ENCODE data around the gene KCNA10. TPM values are rescaled to one million over a fixed set of nuclear protein-coding genes. Genes with fewer than 3 reads are reported as not detected.

The KCNA10 gene
- total RNA-seq, 8 experiments from 2014 or later, result 0.08 to 0.43 (median 0.21) TPM; not detected in 4

DNA sequence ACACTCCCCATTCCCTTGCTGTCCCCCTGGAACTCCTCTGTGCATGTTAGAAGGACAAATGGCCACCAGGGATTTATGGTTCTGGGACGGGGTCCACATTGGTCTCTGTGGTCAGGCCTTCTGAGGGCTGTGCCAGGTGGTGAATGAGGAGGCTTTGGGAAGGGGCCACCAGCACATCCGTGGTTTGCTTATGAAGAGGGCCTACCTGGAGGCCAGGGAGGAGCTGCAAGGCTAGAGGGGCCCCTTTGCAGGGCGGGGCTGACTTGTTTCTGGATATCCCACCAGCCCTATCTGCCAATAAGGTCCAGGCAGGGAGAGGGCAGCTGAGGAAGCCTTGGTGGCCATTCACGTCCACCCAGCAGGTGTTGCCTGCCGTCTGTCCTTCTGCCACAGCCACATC is 24.9 kb downstream of the KCNA10 start:
- Histone ChIP-seq H3K4me3 (no peak overlapping the region), H3K27ac (no peak overlapping the region), H3K4me1 (replicated peaks in 1 of 2) (peaks cover 23 to 28% of the 10 kb centered on the region in 2 donors)
- no peak for ATAC-seq (replicated peaks in 6 of 8)
- WGBS, 10 experiments, result 17 to 100% (median 77%) methylated on average over 1 to 2 of the region's 5 CpGs; no CpG with 5 or more reads in 3 of the 10 experiments
- in situ Hi-C loops (cut with MboI; ENCODE audit: low pct_unique_long_range_greater_than_20kb in 2 of 9, low sequenced_read_pairs in 9 of 9, unreplicated experiment in 9 of 9), result loop anchor here in 1 of 9 experiments (10.0 kb wide), 1 partner anchor 289 kb away; no protein-coding TSS in a partner anchor

DNA sequence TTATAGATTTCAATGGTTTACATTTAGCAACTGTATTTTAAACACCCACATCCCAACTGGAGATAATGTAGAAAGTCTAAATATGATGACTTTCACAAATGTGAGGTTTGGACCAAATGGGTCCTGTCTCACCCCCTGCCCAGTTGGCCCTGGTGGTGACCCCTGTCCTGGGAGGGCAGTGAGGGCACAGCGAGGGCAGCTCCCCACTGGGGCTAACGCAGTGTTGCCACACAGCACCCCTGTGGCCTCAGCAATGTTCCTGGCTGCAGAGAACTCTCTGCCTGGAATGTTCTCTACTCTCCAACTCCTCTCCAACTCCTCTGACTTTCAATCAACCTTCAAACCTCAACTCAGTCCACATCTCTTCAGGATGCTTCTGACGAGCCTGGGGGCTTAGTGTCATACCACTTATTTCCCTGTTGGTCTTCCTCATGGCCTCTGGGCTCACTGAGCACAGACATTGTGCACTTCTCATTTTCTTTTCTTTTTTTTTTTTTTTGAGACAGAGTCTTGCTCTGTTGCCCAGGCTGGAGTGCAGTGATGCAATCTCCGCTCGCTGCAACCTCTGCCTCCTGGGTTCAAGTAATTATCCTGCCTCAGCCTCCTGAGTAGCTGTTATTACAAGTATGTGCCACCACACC is 25.8 kb downstream of the KCNA10 start:
- whole genome bisulfite sequencing, 10 experiments, result 73 to 100% (median 90%) methylated on average over 1 to 5 of the region's 5 CpGs; no CpG with 5 or more reads in 3 of the 10 experiments
- no peak overlapping the region for H3K4me3 ChIP-seq
- H3K27ac ChIP-seq, result no peak overlapping the region
- ATAC-seq (replicated peaks in 6 of 8), result no peak
- H3K4me1 ChIP-seq (replicated peaks in 1 of 2), result peaks cover 23 to 28% of the 10 kb centered on the region in 2 donors
- in situ Hi-C loops (cut with MboI; ENCODE audit: low pct_unique_long_range_greater_than_20kb in 2 of 9, low sequenced_read_pairs in 9 of 9, unreplicated experiment in 9 of 9), result loop anchor here in 1 of 9 experiments (10.0 kb wide), 1 partner anchor 288 kb away; no protein-coding TSS in a partner anchor

DNA sequence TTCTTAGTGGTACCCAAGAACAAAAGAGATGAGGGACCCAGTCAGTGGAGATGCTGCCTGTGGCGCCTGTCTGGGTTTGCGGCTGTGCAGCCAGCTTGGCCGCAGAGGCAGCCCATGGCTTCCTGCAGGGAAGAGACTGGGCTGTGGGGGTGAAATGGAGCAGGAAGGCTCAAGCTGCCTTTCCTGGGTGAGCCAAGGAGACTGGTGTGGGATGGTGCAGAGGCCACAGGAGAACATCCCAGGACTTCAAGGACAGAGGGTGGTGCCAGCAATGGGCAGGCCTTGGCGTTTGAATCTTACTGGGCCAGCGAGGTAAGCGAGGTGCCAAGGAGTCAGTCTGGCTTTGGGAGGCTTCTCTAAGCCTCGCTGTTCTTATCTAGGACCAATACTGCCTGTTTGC is 26.4 kb downstream of the KCNA10 start:
- 60 to 100% (median 97%) methylated on average over 1 to 4 of the region's 7 CpGs; no CpG with 5 or more reads in 3 of the 10 experiments for WGBS, 10 experiments
- no peak for ATAC-seq (replicated peaks in 6 of 8)
- no peak overlapping the region for H3K27ac ChIP-seq
- H3K4me1 ChIP-seq (replicated peaks in 1 of 2), result peaks cover 18 to 22% of the 10 kb centered on the region in 2 donors
- in situ Hi-C loops (cut with MboI; ENCODE audit: low pct_unique_long_range_greater_than_20kb in 2 of 9, low sequenced_read_pairs in 9 of 9, unreplicated experiment in 9 of 9), result loop anchor here in 1 of 9 experiments (10.0 kb wide), 1 partner anchor 288 kb away; no protein-coding TSS in a partner anchor
- no peak overlapping the region for H3K4me3 ChIP-seq

DNA sequence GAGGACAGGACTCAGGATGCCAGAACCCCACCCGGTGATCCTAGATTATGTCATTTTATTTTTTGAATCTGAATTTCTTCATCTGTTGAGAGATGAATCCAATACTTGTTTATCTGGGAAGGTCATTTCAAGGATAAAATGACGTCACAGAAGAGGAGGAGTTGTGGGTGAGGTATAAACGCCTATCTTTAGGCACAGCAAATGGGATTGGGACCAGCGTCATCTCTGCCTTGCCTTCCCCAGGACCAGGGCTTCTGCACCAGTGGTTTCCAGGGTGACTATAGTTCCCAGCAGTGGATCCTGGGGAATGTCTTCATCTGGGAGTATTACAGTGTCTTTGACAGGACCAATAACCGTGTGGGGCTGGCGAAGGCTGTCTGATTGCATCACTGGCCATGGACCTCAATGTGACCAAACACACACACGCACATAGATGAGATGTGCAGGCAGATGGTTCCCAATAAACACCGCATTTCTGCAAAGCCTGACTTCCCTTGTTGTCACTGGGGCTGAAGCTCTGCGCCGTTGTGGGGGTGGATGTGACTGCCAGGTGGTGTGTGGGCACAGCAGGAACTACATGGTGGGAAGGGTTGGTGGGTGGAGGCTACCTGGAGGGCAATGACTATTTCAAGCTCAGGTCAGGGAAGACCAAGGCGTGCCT is 28.1 kb downstream of the KCNA10 start:
- in situ Hi-C loops (cut with MboI; ENCODE audit: low pct_unique_long_range_greater_than_20kb in 2 of 9, low sequenced_read_pairs in 9 of 9, unreplicated experiment in 9 of 9), result loop anchor here in 1 of 9 experiments (10.0 kb wide), 1 partner anchor 286 kb away; no protein-coding TSS in a partner anchor
- no peak for ATAC-seq (replicated peaks in 6 of 8)
- H3K4me1 ChIP-seq (replicated peaks in 1 of 2), result peaks cover 18 to 19% of the 10 kb centered on the region in 2 donors
- H3K4me3 ChIP-seq, result no peak overlapping the region
- 33 to 100% (median 67%) methylated on average over 1 to 11 of the region's 11 CpGs; no CpG with 5 or more reads in 1 of the 10 experiments for WGBS, 10 experiments
- no peak overlapping the region for H3K27ac ChIP-seq

DNA sequence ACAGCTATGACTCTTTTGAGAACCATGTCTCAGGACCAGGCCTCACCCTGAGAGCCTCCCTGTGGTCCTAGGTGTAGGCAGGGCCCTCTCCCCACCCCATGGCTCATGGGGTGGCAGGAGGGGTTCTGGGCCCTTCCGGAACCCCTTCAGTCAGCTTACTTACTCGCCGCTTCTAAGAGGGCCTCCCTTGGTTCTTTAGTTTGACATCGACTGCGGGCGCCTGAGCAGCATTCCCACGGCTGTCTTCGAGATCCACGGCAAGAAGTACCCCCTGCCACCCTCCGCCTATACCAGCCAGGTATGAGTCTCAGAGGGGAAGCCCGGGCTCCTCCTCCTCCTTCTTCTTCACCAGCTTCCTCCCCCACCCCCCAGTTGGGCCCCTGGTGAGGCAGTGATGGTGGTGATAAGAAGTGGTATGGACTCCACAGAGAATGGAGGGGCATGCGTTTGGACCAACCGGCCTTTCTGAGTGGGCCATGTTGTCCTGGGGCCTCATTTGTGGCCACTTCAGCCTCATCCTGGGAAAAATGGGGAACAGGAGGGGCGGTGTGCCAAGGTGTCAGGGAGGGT is 28.9 kb downstream of the KCNA10 start:
- Histone ChIP-seq H3K4me1 (replicated peaks in 1 of 2) (peaks cover 9 to 11% of the 10 kb centered on the region in 2 donors), H3K4me3 (no peak overlapping the region), H3K27ac (no peak overlapping the region)
- in situ Hi-C loops (cut with MboI; ENCODE audit: low pct_unique_long_range_greater_than_20kb in 2 of 9, low sequenced_read_pairs in 9 of 9, unreplicated experiment in 9 of 9), result loop anchor here in 1 of 9 experiments (10.0 kb wide), 1 partner anchor 285 kb away; no protein-coding TSS in a partner anchor
- no peak for ATAC-seq (replicated peaks in 6 of 8)
- WGBS, 10 experiments, result 92 to 100% (median 100%) methylated on average over 1 to 9 of the region's 14 CpGs; no CpG with 5 or more reads in 5 of the 10 experiments

DNA sequence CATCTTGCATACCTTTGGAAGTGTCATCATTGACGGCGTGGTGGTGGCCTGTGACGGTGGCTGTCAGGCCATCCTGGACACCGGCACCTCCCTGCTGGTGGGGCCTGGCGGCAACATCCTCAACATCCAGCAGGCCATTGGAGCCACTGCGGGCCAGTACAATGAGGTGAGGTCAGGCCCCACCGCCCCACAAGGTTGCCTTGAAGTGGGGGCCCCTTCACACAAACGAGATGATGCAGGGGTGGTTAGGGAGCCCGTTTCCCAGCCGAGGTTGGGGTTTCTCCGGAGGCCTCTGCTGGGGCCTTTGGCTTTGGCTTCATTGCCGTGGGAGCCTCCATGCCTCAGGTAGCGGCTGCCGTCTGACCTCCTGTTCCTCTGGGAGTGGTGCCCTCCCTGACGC is 29.6 kb downstream of the KCNA10 start:
- in situ Hi-C loops (cut with MboI; ENCODE audit: low pct_unique_long_range_greater_than_20kb in 2 of 9, low sequenced_read_pairs in 9 of 9, unreplicated experiment in 9 of 9), result no loop called here
- Histone ChIP-seq H3K4me3 (no peak overlapping the region), H3K27ac (no peak overlapping the region), H3K4me1 (replicated peaks in 1 of 2) (peaks cover 3 to 6% of the 10 kb centered on the region in 2 donors)
- ATAC-seq (replicated peaks in 6 of 8), result no peak
- WGBS, 10 experiments, result 87 to 93% methylated on average over 5 to 13 of the region's 15 CpGs; no CpG with 5 or more reads in 8 of the 10 experiments

DNA sequence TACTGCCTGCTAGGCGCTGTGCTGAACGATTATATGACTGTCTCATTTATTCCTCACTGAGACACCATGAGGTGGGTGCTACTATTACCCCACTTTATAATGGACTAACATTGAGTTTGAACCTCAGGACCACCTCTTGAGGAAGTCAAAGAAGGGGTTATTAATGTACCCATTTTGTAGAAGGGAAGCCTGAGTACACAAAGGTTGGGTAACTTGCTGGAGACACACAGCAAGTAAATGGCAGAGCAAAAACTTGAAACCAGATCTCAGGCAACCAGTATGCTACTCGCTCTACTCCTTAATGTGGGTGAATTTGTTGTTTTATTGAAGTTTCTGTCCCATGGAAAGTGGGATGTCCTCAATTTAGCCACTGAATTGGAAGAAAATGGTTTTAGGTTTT is 30.1 kb downstream of the KCNA10 start:
- no peak overlapping the region for H3K27ac ChIP-seq
- no peak for ATAC-seq (replicated peaks in 6 of 8)
- peaks cover 0 to under 1% of the 10 kb centered on the region in 2 donors for H3K4me1 ChIP-seq (replicated peaks in 1 of 2)
- in situ Hi-C loops (cut with MboI; ENCODE audit: low pct_unique_long_range_greater_than_20kb in 2 of 9, low sequenced_read_pairs in 9 of 9, unreplicated experiment in 9 of 9), result no loop called here
- no peak overlapping the region for H3K4me3 ChIP-seq
- WGBS, 10 experiments, result 43 to 67% (median 53%) methylated on average over 2 to 3 of the region's 3 CpGs; no CpG with 5 or more reads in 4 of the 10 experiments

DNA sequence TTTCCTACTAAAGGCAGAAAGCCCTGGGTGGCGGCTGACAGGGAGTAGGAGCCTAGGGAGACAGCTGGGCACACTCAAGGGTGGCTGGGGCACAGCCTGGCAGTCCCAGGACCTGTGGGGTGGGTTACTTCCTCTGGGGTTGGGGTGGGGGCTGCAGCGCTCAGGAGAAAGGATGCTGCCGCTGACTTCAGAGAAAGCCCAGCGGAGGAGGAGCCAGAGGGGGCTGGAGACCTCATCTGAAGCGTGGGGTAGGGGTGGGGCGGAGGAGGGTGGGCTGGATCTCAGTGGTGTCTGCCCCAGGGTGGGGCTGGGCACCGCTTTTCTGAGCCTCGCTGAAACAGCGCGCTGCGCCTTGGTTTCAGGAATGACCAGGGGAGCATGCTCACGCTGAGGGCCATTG is 30.8 kb downstream of the KCNA10 start:
- Histone ChIP-seq H3K4me1 (replicated peaks in 1 of 2) (no peaks in the 10 kb centered on the region), H3K4me3 (no peak overlapping the region), H3K27ac (no peak overlapping the region)
- WGBS, 10 experiments, result 80 to 100% (median 83%) methylated on average over 2 to 4 of the region's 12 CpGs; no CpG with 5 or more reads in 7 of the 10 experiments
- peak in 3 of 8 experiments; percentile 22 to 38 (median 30) for ATAC-seq (replicated peaks in 6 of 8)
- in situ Hi-C loops (cut with MboI; ENCODE audit: low pct_unique_long_range_greater_than_20kb in 2 of 9, low sequenced_read_pairs in 9 of 9, unreplicated experiment in 9 of 9), result no loop called here

DNA sequence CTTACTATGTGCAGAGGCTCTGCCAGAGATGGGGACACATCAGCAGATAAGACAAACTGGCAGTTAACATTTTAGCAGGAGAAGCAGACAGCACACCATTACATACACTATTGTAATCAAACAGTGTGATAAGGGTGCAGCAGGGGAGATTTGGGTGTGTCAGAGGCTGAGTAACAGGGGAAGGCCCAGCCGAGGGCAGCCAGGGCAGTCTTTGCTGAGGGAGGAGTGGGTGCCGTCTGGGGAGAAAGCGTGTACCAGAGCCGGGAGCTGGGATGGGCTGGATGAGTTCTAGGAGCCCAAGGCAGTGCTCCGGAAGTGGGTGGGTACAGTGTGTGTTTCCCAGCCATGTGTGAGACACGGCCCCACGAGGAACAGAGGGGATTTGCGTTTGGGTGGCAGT is 31.2 kb downstream of the KCNA10 start:
- peak in 6 of 8 experiments; percentile 3 to 89 (median 24) for ATAC-seq (replicated peaks in 6 of 8)
- Histone ChIP-seq H3K4me3 (no peak overlapping the region), H3K4me1 (replicated peaks in 1 of 2) (no peaks in the 10 kb centered on the region), H3K27ac (no peak overlapping the region)
- in situ Hi-C loops (cut with MboI; ENCODE audit: low pct_unique_long_range_greater_than_20kb in 2 of 9, low sequenced_read_pairs in 9 of 9, unreplicated experiment in 9 of 9), result no loop called here
- WGBS, 10 experiments, result 10 to 90% (median 50%) methylated on average over 2 to 5 of the region's 8 CpGs; no CpG with 5 or more reads in 3 of the 10 experiments

DNA sequence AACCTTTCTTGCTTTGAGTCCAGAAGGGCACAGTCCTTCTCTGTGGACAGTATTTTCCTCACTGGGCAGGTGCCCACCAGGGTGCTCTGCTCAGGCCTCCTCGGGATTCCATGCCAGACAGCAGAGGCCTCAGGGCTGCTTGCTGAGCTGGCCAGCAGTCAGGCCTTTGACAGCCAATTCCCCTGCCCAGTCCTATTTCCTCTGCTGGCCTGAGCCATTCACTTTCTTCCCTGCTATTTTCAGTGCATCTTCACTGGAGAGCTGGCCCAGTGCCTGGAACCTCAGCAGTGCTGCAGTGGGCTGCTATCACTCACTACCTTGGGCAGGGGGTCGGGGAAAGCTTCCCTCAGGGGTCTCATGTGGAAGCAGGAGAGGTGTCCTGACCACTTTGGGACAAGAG is 33.2 kb downstream of the KCNA10 start:
- Histone ChIP-seq H3K27ac (no peak overlapping the region), H3K4me3 (no peak overlapping the region), H3K4me1 (replicated peaks in 1 of 2) (no peaks in the 10 kb centered on the region)
- WGBS, 10 experiments, result 0 to 90% (median 52%) methylated on average over 1 to 2 of the region's 2 CpGs; no CpG with 5 or more reads in 5 of the 10 experiments
- in situ Hi-C loops (cut with MboI; ENCODE audit: low pct_unique_long_range_greater_than_20kb in 2 of 9, low sequenced_read_pairs in 9 of 9, unreplicated experiment in 9 of 9), result no loop called here
- no peak for ATAC-seq (replicated peaks in 6 of 8)

DNA sequence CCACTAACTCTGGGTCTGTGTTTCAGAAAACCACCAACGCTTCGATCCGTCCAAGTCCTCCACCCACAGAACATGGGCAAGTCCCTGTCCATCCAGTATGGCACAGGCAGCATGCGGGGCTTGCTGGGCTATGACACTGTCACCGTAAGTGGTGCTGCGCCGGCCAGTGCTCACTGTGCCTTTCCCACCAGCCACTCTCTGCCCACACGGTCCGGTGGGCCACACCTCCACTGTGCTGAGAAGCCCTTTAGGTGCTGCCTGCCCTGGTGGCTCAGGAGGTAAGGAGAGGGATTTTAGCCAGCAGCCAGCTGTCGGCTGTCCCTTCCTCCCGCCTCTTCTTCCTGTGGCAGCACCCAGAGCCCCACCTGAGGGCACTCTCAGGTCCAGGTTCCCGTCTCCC is 34.2 kb downstream of the KCNA10 start:
- 63 to 94% (median 90%) methylated on average over 2 to 11 of the region's 12 CpGs; no CpG with 5 or more reads in 5 of the 10 experiments for WGBS, 10 experiments
- Histone ChIP-seq H3K27ac (no peak overlapping the region), H3K4me3 (no peak overlapping the region), H3K4me1 (replicated peaks in 1 of 2) (no peaks in the 10 kb centered on the region)
- no peak for ATAC-seq (replicated peaks in 6 of 8)
- in situ Hi-C loops (cut with MboI; ENCODE audit: low pct_unique_long_range_greater_than_20kb in 2 of 9, low sequenced_read_pairs in 9 of 9, unreplicated experiment in 9 of 9), result no loop called here

DNA sequence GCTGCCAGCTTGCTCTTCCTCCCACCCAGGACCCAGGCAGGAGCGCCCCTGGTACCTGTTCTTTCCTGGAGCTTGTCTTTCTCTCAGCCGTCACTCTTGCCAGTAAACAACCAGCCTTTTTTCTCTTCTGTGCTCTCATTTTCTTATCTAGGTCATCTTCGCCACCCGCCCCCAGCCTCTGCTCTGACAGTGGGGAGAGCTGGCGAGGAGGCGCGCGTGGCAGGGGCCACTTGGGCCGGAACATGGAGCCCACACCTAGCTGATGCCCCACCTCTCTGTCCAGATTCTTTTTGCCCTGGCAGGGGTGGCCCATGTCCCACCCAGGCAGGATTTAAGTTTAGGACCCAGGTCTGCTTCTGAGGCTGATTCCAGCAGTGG is 35.7 kb downstream of the KCNA10 start:
- H3K4me1 ChIP-seq (replicated peaks in 1 of 2), result no peaks in the 10 kb centered on the region
- H3K27ac ChIP-seq, result no peak overlapping the region
- no peak overlapping the region for H3K4me3 ChIP-seq
- no peak for ATAC-seq (replicated peaks in 6 of 8)
- in situ Hi-C loops (cut with MboI; ENCODE audit: low pct_unique_long_range_greater_than_20kb in 2 of 9, low sequenced_read_pairs in 9 of 9, unreplicated experiment in 9 of 9), result no loop called here
- WGBS, 10 experiments, result 63 to 100% (median 97%) methylated on average over 1 to 6 of the region's 9 CpGs; no CpG with 5 or more reads in 4 of the 10 experiments

All from motor neuron (in vitro differentiated cells).